ENCODE results near the gene GZMB.

Gene GZMB

DNA sequence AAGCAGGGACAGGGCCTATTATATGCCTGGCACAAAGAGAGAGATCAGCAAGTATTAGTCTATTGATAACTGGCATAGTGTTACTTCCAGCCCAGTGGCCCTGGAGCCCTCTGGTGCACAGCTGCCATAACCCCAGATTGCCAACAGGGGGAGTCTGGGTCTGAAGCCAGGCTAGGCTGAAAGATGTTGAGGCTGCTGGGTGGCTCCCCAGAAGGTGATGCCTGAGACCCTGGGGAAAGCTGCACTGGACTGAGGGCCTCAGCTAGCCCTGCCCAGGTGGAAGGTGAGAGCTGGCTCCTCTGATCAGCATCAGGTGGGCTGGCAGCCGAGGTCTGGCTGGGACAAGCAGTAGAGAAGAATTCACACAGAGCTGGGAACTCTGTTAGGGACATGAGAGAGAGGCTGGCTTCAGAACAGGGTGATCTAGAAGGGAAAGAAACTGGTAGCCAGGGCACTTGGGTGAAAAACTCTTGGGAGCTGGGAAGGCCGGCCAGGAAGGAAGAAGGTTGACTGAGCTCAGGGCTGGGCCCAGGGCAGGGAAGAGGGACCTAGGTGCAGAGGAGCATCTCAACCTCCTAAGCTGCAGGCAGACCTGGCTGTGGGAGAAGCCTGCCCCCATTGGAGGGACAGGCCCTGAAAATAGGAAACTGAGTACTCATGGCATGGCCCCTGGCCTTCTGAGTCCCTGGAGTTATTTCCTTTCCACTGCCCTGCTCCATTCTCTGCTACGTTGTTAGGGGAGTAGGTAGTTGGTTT is 28.4 kb downstream of the GZMB start:
- TF ChIP-seq REST (IDR thresholded peaks at IDR 0.05; ENCODE audit: insufficient read depth in 1 of 2, low read depth in 2 of 2, low read length in 2 of 2) = no peak
- TF ChIP-seq POLR2AphosphoS5 (IDR thresholded peaks at IDR 0.05; ENCODE audit: low read depth, low read length) = no peak
- TF ChIP-seq FOXP2 (optimal IDR thresholded peaks at IDR 0.05; ENCODE audit: borderline replicate concordance, extremely low read depth, extremely low read length, insufficient read depth) = no peak
- no peak for TF ChIP-seq TAF1 (IDR thresholded peaks at IDR 0.05; ENCODE audit: borderline replicate concordance, insufficient read depth, low read length)
- TF ChIP-seq SIN3A (IDR thresholded peaks at IDR 0.05; ENCODE audit: borderline replicate concordance, insufficient read depth, low read length) = no peak

- no peak for TF ChIP-seq FOXP2 (optimal IDR thresholded peaks at IDR 0.05; ENCODE audit: borderline replicate concordance, extremely low read depth, extremely low read length, insufficient read depth)
Observed at GRCh38 chr14:24597403-24597802, 36.6 kb downstream of the GZMB start.

GRCh38 chr14:24595073-24595808 is 38.7 kb downstream of the GZMB start:
- no peak for TF ChIP-seq REST (IDR thresholded peaks at IDR 0.05; ENCODE audit: insufficient read depth in 1 of 2, low read depth in 2 of 2, low read length in 2 of 2)

Data from PFSK-1 (cell line).